Neural cell (in vitro differentiated cells): ENCODE results near the gene NIT1. TPM values are rescaled to one million over a fixed set of nuclear protein-coding genes. Genes with fewer than 3 reads are reported as not detected.

ENCODE experiments used
- H2AFZ ChIP-seq: fragments of 200-600, 300-800 bp; sonication (generic), shearing (Covaris generic); 2 replicates; pipeline ENCODE4 v1.6.0; 2014; ENCODE audit warnings: low read depth, mild to moderate bottlenecking, antibody characterized with exemption, low read length, moderate library complexity
- H3F3A ChIP-seq: fragments of 200-600 bp; shearing (Covaris generic); 2 replicates; pipeline ENCODE4 v1.6.1; 2016; ENCODE audit warnings: mild to moderate bottlenecking, moderate library complexity, mixed read lengths, antibody characterized with exemption, low read length; ENCODE audit not compliant: insufficient read depth, poor library complexity, severe bottlenecking
- H3K27ac ChIP-seq: fragments of 200-600, 300-800 bp; sonication (generic), shearing (Covaris generic); 2 replicates; pipeline ENCODE4 v1.5.1; 2014; ENCODE audit warnings: mild to moderate bottlenecking, low read length, moderate library complexity
- H3K27me3 ChIP-seq: fragments of 300-800, 200-600 bp; sonication (generic), shearing (Covaris generic); 2 replicates; pipeline ENCODE4 v1.6.0; 2014; ENCODE audit warnings: mild to moderate bottlenecking, low read depth, low read length, moderate library complexity; ENCODE audit not compliant: insufficient read depth
- H3K36me3 ChIP-seq: fragments of 300-800, 200-600 bp; sonication (generic), shearing (Covaris generic); 2 replicates; pipeline ENCODE4 v1.5.1; 2014; ENCODE audit warnings: mild to moderate bottlenecking, antibody characterized with exemption, low read length, moderate library complexity; ENCODE audit not compliant: insufficient read depth
- H3K4me2 ChIP-seq: fragments of 300-800, 200-600 bp; sonication (generic), shearing (Covaris generic); 2 replicates; pipeline ENCODE4 v1.6.0; 2014; ENCODE audit warnings: mild to moderate bottlenecking, low read length
- H3K4me3 ChIP-seq: fragments of 300-800, 200-600 bp; sonication (generic), shearing (Covaris generic); 2 replicates; pipeline ENCODE4 v1.5.1; 2014; ENCODE audit warnings: mild to moderate bottlenecking, low read length, moderate library complexity
- H3K79me2 ChIP-seq: fragments of 200-600 bp; shearing (Covaris generic); replicated peaks from 2 replicates; pipeline ENCODE4 v1.6.0; 2014; ENCODE audit warnings: mild to moderate bottlenecking, low read length, moderate library complexity; ENCODE audit not compliant: insufficient read depth
- H3K9ac ChIP-seq: fragments of 300-800, 200-600 bp; sonication (generic), shearing (Covaris generic); 2 replicates; pipeline ENCODE4 v1.6.1; 2016; ENCODE audit warnings: mild to moderate bottlenecking, low read length, mixed read lengths
- H3K9me2 ChIP-seq: fragments of 200-600 bp; shearing (Covaris generic); 2 replicates; pipeline ENCODE4 v1.6.1; 2016; ENCODE audit warnings: mild to moderate bottlenecking, low read length, mixed read lengths; ENCODE audit not compliant: insufficient read depth
- H3K9me3 ChIP-seq: fragments of 200-600, 300-800 bp; sonication (generic), shearing (Covaris generic); 2 replicates; pipeline ENCODE4 v1.6.1; 2016; ENCODE audit warnings: mild to moderate bottlenecking, mixed run types, low read length, moderate library complexity, mixed read lengths
- H4K20me1 ChIP-seq: fragments of 200-600 bp; shearing (Covaris generic); 2 replicates; pipeline ENCODE4 v1.6.1; 2016; ENCODE audit warnings: mild to moderate bottlenecking, mixed run types; ENCODE audit not compliant: insufficient read depth
- EP300 ChIP-seq: fragments of 450-650 bp; conservative IDR thresholded peaks from 2 replicates; pipeline ENCODE4 v1.6.1; 2014; ENCODE audit warnings: antibody characterized with exemption, mild to moderate bottlenecking, moderate library complexity; ENCODE audit not compliant: poor library complexity, severe bottlenecking
- MXI1 ChIP-seq: fragments of 450-650 bp; conservative IDR thresholded peaks from 2 replicates; pipeline ENCODE4 v1.6.1; 2014; ENCODE audit warnings: antibody characterized with exemption, mild to moderate bottlenecking; ENCODE audit not compliant: poor library complexity, severe bottlenecking
- POLR2AphosphoS5 ChIP-seq: IDR thresholded peaks from 2 replicates; pipeline ENCODE4 v1.6.1; 2012
- RAD21 ChIP-seq: fragments of 450-650 bp; conservative IDR thresholded peaks from 2 replicates; pipeline ENCODE4 v1.6.1; 2014; ENCODE audit warnings: antibody characterized with exemption, mild to moderate bottlenecking, moderate library complexity
- REST ChIP-seq: IDR thresholded peaks from 2 replicates; pipeline ENCODE4 v1.6.1; 2012; ENCODE audit warnings: borderline replicate concordance
- SMC3 ChIP-seq: fragments of 450-650 bp; conservative IDR thresholded peaks from 2 replicates; pipeline ENCODE4 v1.6.1; 2014; ENCODE audit warnings: antibody characterized with exemption, mild to moderate bottlenecking, moderate library complexity; ENCODE audit not compliant: poor library complexity
- TAF1 ChIP-seq: IDR thresholded peaks from 2 replicates; pipeline ENCODE4 v1.6.1; 2012; ENCODE audit warnings: low read depth
- polyA plus RNA-seq: library from polyadenylated mRNA; depleted of rRNA; stranded (reverse); fragments of >200 nt; gene quantifications from 2 replicates; pipeline ENCODE4 v1.2.3, GENCODE V29; 2014

The NIT1 gene
- polyA plus RNA-seq, 1 donor from 2014 or later = 66.1 TPM

GRCh38 chr1:161096530-161096929, 21.4 kb upstream of the NIT1 start:
- H3K27ac ChIP-seq = no peak overlapping the region
- H2AFZ ChIP-seq = no peak overlapping the region
- no peaks in the 10 kb centered on the region for H3K79me2 ChIP-seq

GRCh38 chr1:161098210-161099068, 19.5 kb upstream of the NIT1 start, which contains the start of gene KLHDC9:
TSS of gene KLHDC9 (plus strand) at chr1:161098361. CDS start at chr1:161098536, 175 bp downstream.
- Histone ChIP-seq H3K27me3 (no peaks in the 10 kb centered on the region), H3K79me2 (no peaks in the 10 kb centered on the region), H2AFZ (peak within 1 kb of the TSS; percentile 87), H3K36me3 (no peaks in the 10 kb centered on the region), H3K4me3 (peak within 1 kb of the TSS; percentile 78), H4K20me1 (no peaks in the 10 kb centered on the region), H3K4me2 (peak within 1 kb of the TSS; percentile 92), H3K9ac (peak within 1 kb of the TSS; percentile 78), H3F3A (no peaks in the 10 kb centered on the region), H3K9me2 (no peaks in the 10 kb centered on the region), H3K27ac (peak within 1 kb of the TSS; percentile 85), H3K9me3 (no peaks in the 10 kb centered on the region)
- TF ChIP-seq EP300 (peak; percentile 55), REST (peak; percentile 1), MXI1 (peak; percentile 85), RAD21 (no peak), POLR2AphosphoS5 (peak; percentile 65)

More at GRCh38 chr1:161096530-161096929, 21.4 kb upstream of the NIT1 start:
- Histone ChIP-seq H3K27me3 (no peaks in the 10 kb centered on the region), H3K9ac (no peak overlapping the region), H3K4me2 (no peak overlapping the region), H3K9me2 (no peaks in the 10 kb centered on the region), H3K36me3 (no peaks in the 10 kb centered on the region), H3F3A (no peaks in the 10 kb centered on the region), H3K9me3 (no peaks in the 10 kb centered on the region), H3K4me3 (no peak overlapping the region), H4K20me1 (no peaks in the 10 kb centered on the region)
- TF ChIP-seq RAD21 = no peak
- TF ChIP-seq POLR2AphosphoS5 = no peak

GRCh38 chr1:161099090-161099802, 18.7 kb upstream of the NIT1 start:
- Histone ChIP-seq H3K27me3 (no peaks in the 10 kb centered on the region), H3K4me2 (peak overlapping the region; percentile 76), H2AFZ (no peak overlapping the region), H4K20me1 (no peaks in the 10 kb centered on the region), H3K27ac (peak overlapping the region; percentile 85), H3K4me3 (peak overlapping the region; percentile 78), H3K9ac (peak overlapping the region; percentile 78), H3K9me3 (no peaks in the 10 kb centered on the region), H3K9me2 (no peaks in the 10 kb centered on the region), H3K79me2 (peaks cover 4% of the 10 kb centered on the region), H3K36me3 (no peaks in the 10 kb centered on the region), H3F3A (no peaks in the 10 kb centered on the region)
- TF ChIP-seq REST = no peak
- TF ChIP-seq MXI1 = no peak
- no peak for TF ChIP-seq SMC3
- TF ChIP-seq TAF1 = no peak
- no peak for TF ChIP-seq EP300
